Breast epithelium (tissue), 4 donors: ENCODE data around the gene ZNF536. TPM values are rescaled to one million over a fixed set of nuclear protein-coding genes. Genes with fewer than 3 reads are reported as not detected.

Experiments
- DNase-seq, 2 donors: peaks; one replicate each; pipeline ENCODE4 v3.0.0-alpha.2; 2019; ENCODE audit warnings: low spot score in 2 of 2
- H3K27ac ChIP-seq, 2 donors: fragments of 200-600 bp; sonication (generic) in 1 of 2; one replicate each; pipeline ENCODE4 v1.5.1; 2016 to 2019; ENCODE audit warnings: mild to moderate bottlenecking in 1 of 2
- H3K27me3 ChIP-seq, 2 donors: fragments of 200-600 bp; sonication (generic) in 1 of 2; one replicate each; pipeline versions ENCODE4 v1.5.1 to v1.6.0; 2017 to 2019; ENCODE audit warnings: control low read depth in 1 of 2, mild to moderate bottlenecking in 1 of 2
- H3K36me3 ChIP-seq: fragments of 200-600 bp; one replicate; pipeline ENCODE4 v1.5.1; 2019
- H3K4me1 ChIP-seq, 2 donors: fragments of 200-600 bp; sonication (generic); one replicate each; pipeline ENCODE4 v1.5.1; 2016 to 2019; ENCODE audit warnings: control low read depth in 1 of 2
- H3K4me3 ChIP-seq, 3 donors: fragments of 200-600 bp; sonication (generic); 1 replicate in 2 of 3; 2 replicates in 1 of 3; pipeline ENCODE4 v1.5.1; 2016 to 2019; ENCODE audit warnings: mild to moderate bottlenecking in 3 of 3, moderate library complexity in 2 of 3
- H3K9me3 ChIP-seq, 2 donors: fragments of 200-600 bp; sonication (generic) in 1 of 2; one replicate each; pipeline ENCODE4 v1.5.1; 2016 to 2019; ENCODE audit warnings: control low read depth in 1 of 2
- CTCF ChIP-seq, 3 donors: fragments of 450-650 bp; IDR thresholded peaks; one replicate each; pipeline ENCODE4 v1.5.1; 2016 to 2017; ENCODE audit warnings: antibody characterized with exemption in 3 of 3, mild to moderate bottlenecking in 3 of 3, moderate library complexity in 3 of 3
- POLR2A ChIP-seq: fragments of 450-650 bp; IDR thresholded peaks from one replicate; pipeline ENCODE4 v1.6.1; 2016; ENCODE audit warnings: antibody characterized with exemption, mild to moderate bottlenecking, moderate library complexity
- POLR2AphosphoS5 ChIP-seq, 3 donors: sonication (generic); formaldehyde crosslinking; IDR thresholded peaks; one replicate each; pipeline ENCODE4 v1.6.1; 2017; ENCODE audit warnings: antibody characterized with exemption in 3 of 3
- intact Hi-C: fragments of 100-400 bp; cut with DNase I; formaldehyde crosslinking; loops from one replicate; pipeline ENCODE4 v1.15.1; 2023; ENCODE audit warnings: low total_unique reads
- total RNA-seq, 3 donors: library from RNA; depleted of rRNA; stranded (reverse); fragments of >200 nt; gene quantifications; one replicate each; pipeline ENCODE4 v1.1.0, GENCODE V29; 2016

Gene ZNF536
- under 1 TPM in 2 of 3 donors, not detected in 1; under 0.01 to 0.15 TPM for total RNA-seq

GRCh38 chr19:30371960-30372824 lies at the start of gene ZNF536:
ZNF536 (plus strand) TSS chr19:30372384; CDS start chr19:30443563, 71,179 bp downstream.
- no peaks in the 10 kb centered on the region for H3K9me3 ChIP-seq
- H3K4me3 ChIP-seq: no peak within 1 kb of the TSS
- no peaks in the 10 kb centered on the region for H3K4me1 ChIP-seq
- DNase-seq: no peak
- no peaks in the 10 kb centered on the region for H3K36me3 ChIP-seq
- TF ChIP-seq CTCF (IDR thresholded peaks at IDR 0.05): no peak
- TF ChIP-seq POLR2A: no peak
- intact Hi-C loops: no loop called here
- H3K27me3 ChIP-seq: peaks cover 0 to 59% of the 10 kb centered on the region in 2 donors
- no peak within 1 kb of the TSS for H3K27ac ChIP-seq

DNA sequence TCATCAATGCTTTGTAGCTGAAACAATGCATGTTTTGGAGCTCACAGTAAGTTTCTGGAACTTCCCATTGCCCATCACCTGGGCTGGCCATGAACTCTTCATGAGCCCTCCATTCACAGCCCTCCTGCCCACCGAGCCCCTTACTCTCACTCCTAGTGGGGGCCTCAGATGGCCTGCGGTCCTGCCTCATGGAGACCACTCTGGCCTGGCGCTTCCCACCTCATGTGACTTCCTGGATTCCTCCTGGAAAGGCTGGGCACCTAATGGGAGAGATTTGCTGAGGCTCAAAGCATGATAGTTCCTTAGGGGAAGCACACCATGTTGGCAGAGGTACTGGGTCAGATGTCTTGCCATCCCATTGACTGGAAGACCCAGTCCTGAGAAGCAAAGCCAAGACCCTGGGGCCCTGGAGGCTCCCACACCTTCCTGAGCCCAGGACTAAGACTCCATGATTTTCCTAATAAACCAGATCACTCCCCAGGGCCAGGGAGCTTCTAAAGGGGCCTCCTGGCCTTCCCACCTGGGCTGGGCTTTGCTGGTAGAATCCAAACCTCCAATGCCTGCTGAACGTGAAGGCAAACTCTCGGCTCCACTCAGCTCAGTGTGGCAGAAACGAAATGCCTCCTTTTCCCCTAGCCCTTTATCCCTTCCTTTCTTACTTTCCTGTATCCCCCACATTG lies 49.4 kb upstream of the ZNF536 start:
- DNase-seq: no peak
- TF ChIP-seq POLR2A (no peak), POLR2AphosphoS5 (IDR thresholded peaks at IDR 0.05) (no peak), CTCF (IDR thresholded peaks at IDR 0.05) (no peak)
- no peaks in the 10 kb centered on the region for H3K4me1 ChIP-seq
- H3K4me3 ChIP-seq: no peak overlapping the region
- intact Hi-C loops: no loop called here
- no peaks in the 10 kb centered on the region for H3K9me3 ChIP-seq
- peaks cover 0 to 10% of the 10 kb centered on the region in 2 donors for H3K27me3 ChIP-seq
- H3K36me3 ChIP-seq: no peaks in the 10 kb centered on the region
- H3K27ac ChIP-seq: no peak overlapping the region

- no peak overlapping the region for H3K27ac ChIP-seq
- H3K9me3 ChIP-seq: no peaks in the 10 kb centered on the region
- H3K27me3 ChIP-seq: peaks cover 0 to 10% of the 10 kb centered on the region in 2 donors
- no peak for TF ChIP-seq CTCF (IDR thresholded peaks at IDR 0.05)
- no peak for TF ChIP-seq POLR2A
- no peak for TF ChIP-seq POLR2AphosphoS5 (IDR thresholded peaks at IDR 0.05)
- no peaks in the 10 kb centered on the region for H3K36me3 ChIP-seq
- intact Hi-C loops: no loop called here
- DNase-seq: no peak
- H3K4me3 ChIP-seq: no peak overlapping the region
- no peaks in the 10 kb centered on the region for H3K4me1 ChIP-seq
Observed at GRCh38 chr19:30323904-30324303, 48.3 kb upstream of the ZNF536 start.

GRCh38 chr19:30324982-30325381 lies 47.2 kb upstream of the ZNF536 start:
- Histone ChIP-seq H3K27me3 (peaks cover 0 to 10% of the 10 kb centered on the region in 2 donors), H3K27ac (no peak overlapping the region), H3K4me3 (no peak overlapping the region), H3K9me3 (no peaks in the 10 kb centered on the region), H3K36me3 (no peaks in the 10 kb centered on the region), H3K4me1 (no peaks in the 10 kb centered on the region)
- TF ChIP-seq POLR2A: no peak
- TF ChIP-seq POLR2AphosphoS5 (IDR thresholded peaks at IDR 0.05): no peak
- TF ChIP-seq CTCF (IDR thresholded peaks at IDR 0.05): no peak
- DNase-seq: no peak
- intact Hi-C loops: no loop called here
